HPDE6-E6E7 (cell line): Measurements from ENCODE around the gene ZNF557.

Source experiments
- DNase-seq: peaks from one replicate; pipeline ENCODE4 v3.0.0; 2011; ENCODE audit warnings: missing footprints; ENCODE audit errors: extremely low spot score

Gene ZNF557

GRCh38 chr19:7074705-7075282 is 5.3 kb downstream of the ZNF557 start:
- DNase-seq = no peak

DNA sequence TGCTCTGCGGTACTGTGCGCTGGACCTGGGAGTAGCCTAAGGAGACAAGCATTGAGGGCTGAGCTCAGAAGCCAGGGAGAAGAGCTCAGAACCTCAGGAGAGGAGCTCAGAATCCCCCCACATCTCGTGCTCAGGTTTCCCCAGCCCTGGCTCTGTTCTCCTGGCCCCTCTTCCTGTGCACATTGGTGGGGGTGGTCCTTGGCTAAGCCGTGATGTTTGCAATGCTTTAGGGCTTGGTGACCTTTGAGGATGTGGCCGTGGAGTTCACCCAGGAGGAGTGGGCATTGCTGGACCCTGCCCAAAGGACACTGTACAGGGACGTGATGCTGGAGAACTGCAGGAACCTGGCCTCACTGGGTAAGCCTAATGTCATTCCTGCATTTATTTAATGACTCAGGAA is 6.6 kb downstream of the ZNF557 start:
- no peak for DNase-seq

DNA sequence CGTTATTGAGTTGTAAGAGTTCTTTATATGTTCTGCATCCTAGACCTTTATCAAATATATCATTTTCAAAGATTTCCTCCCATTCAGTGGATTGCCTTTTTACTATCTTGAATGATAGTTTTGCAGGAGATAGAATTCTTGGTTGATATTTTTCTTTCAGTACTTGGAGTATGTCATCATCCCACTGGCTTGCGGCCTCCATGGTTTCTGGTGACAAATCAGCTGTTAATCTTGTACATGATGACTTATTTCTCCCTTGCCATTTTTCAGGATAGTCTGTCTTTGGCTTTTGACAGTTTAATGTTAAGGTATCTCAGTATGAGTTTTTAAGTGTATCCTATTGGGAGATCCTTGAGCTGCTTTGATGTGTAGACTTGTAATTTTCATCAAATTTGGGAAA is 8.5 kb downstream of the ZNF557 start:
- no peak for DNase-seq

DNA sequence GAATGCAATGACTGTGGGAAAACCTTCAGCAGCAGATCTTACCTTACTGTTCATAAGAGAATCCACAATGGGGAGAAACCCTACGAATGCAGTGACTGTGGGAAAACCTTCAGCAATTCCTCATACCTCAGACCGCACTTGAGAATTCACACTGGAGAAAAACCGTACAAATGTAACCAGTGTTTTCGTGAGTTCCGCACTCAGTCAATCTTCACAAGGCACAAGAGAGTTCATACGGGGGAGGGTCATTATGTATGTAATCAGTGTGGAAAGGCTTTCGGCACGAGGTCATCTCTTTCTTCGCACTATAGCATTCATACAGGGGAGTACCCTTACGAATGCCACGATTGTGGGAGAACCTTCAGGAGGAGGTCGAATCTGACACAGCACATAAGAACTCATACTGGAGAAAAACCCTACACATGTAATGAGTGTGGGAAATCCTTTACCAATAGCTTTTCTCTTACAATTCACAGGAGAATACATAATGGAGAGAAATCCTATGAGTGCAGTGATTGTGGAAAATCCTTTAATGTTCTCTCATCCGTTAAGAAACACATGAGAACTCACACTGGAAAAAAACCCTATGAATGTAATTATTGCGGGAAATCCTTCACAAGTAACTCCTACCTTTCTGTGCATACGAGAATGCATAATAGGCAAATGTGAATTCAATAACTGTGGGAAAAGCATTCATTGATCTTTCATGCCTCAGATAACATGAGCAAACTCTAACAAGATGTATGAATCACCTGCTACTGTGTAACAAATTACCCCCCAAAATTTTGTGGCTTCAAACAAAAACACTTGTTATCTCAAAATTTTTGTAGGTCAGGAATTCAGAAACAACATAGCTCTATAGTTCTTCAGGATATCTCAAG is 13.8 kb downstream of the ZNF557 start:
- DNase-seq = no peak

DNA sequence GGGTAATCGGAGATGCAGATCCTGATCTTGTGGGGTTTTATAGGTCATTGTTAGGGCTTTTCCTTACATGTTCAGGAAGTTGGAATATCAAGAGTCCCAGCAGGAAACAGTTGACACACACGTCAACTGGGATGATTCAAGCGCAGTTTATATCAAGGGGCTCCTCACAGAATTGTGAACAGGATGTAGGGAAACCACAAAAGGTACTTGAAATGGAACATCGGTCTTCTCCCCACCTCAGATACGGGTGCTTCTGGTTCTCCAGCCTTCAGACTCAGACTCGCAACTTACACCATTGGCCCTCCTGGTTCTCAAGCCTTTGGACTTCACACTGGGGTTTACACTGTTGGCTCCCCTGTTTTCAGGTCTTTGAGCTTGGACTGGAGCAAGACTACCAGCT is 19.5 kb downstream of the ZNF557 start:
- DNase-seq = no peak

- DNase-seq = no peak
Observed at GRCh38 chr19:7098096-7098495, 28.6 kb downstream of the ZNF557 start.

DNA sequence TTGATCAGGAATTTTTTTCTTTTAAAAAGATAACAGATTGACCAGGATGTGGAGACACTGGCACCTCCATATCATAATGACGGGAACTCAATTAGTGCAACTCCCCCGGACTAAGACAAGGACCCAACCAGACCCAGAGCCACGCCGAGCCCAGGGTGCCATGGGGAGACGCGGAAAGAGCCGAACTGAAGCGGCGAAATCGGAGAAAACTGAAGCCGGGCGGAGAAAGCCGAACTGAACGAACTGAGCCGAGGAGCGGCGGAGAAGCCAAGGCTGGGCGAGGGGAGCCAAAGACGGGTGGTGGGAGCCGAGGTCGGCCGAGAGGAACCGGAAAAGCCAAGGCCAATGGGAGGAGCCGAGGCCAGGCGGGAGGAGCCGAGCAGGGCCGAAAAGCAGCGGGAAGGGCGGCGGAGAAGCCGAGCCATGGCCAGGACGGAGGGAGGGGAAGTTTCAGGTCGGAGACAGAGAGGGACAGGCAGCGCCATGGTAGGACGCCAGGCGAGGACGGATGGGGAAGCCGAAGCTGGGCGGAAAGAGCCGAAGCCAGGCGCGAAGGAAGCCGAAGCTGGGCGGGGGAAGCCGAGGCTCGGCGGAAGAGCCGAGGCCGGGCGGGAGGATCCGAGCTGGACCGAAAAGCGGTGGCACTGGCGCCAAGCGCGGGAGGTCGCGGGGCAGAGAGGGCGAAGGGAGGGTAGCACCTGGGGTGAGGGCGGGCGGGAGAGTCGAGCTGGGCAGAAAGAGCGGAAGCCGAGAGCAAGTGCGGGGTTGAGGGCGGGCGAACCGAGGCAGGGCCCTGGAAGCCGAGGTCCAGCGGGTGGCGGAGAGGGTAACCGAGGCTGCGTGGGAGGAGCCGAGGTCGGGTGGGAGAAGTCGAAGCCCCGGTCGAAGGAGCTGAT is 29.4 kb downstream of the ZNF557 start:
- DNase-seq = peak; percentile 80

DNA sequence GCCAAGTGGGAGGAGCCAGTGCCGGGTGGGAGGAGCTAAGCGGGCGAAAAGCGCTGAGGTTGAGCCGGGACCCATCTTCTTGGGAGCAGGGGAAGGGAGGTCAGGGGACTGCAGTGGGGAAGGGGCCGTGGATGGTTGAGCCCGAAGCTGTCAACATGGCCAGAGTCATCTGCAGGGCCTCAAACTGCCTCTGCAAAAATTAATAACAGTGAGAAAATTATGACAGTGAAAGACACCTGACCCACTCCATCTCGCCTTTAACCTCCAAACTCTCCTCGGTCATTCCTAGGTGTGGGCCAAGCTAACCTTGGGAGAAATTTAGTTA is 30.1 kb downstream of the ZNF557 start:
- no peak for DNase-seq

GRCh38 chr19:7101498-7102253 is 32.2 kb downstream of the ZNF557 start:
- DNase-seq = no peak

DNA sequence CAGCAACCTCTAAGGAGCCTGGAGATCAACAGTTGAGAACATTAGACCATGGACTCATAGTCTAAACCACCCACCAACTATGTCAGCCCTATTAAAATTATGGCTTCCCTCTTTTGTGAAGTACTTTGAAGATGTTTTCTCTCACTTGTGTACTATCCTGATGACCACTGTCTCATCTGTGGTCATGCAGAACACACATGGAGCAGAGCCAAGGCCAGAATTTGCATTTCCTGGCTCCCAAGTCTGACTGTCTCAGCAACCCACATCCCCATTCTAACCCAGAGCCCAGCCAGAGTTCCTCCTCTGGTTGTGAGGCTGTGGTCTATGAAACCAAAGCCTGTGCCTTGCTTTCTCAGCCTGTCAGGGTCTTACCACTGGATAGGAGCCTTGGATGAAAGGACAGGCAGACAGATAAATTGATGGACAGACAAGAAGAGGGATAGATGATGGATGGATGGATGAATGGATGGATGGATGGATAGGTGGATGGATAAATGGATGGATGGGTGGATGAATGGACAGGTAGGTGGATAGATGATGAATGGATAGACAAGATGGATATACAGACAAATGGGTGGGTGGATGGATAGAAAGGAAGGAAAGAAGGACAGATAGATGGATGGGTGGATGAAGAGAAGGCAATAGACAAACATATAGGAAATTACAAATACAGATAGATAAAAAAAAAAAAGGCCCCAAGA is 35.4 kb downstream of the ZNF557 start:
- DNase-seq = no peak

- DNase-seq = no peak
Observed at GRCh38 chr19:7106711-7107657, 37.5 kb downstream of the ZNF557 start.

GRCh38 chr19:7109678-7110289 is 40.3 kb downstream of the ZNF557 start:
- DNase-seq = no peak

- DNase-seq = no peak
Observed at GRCh38 chr19:7112675-7113074, 43.2 kb downstream of the ZNF557 start.

- no peak for DNase-seq
Observed at GRCh38 chr19:7113233-7113632, 43.7 kb downstream of the ZNF557 start.

- DNase-seq = no peak
Observed at GRCh38 chr19:7115721-7116120, 46.2 kb downstream of the ZNF557 start.

DNA sequence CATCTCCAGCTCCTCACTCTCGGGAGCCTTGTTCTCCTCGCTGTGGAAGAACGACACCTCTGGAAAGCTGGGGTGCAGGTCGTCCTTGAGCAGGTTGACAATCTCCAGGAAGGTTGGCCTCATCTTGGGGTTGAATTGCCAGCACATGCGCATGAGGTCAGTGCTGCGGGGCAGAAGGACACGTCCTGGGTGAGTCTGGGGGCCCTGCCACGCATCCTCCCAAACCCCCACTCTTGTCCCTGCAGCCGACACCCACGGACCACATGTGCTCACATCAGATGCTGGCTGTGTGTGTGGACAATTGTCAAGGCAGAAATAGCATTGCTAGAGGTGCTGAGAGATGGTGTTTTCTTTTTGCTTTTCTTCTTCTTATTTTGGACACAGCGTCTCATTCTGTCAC is 47.7 kb downstream of the ZNF557 start:
- no peak for DNase-seq

GRCh38 chr19:7119582-7119981 is 50.1 kb downstream of the ZNF557 start:
- no peak for DNase-seq

- DNase-seq = no peak
Observed at GRCh38 chr19:7120499-7120898, 51.0 kb downstream of the ZNF557 start.

GRCh38 chr19:7122701-7123100 is 53.2 kb downstream of the ZNF557 start:
- no peak for DNase-seq

- DNase-seq = no peak
Observed at GRCh38 chr19:7124782-7125181, 55.3 kb downstream of the ZNF557 start.
